Measurements from ENCODE around the gene KRTAP20-4.

GRCh38 chr21:30592140-30592539 lies 28.3 kb upstream of the KRTAP20-4 start, which contains the start of gene KRTAP6-3:
- no peak for TF ChIP-seq EZH2 (IDR thresholded peaks at IDR 0.05; ENCODE audit: borderline replicate concordance, low read depth, low read length, poor library complexity, severe bottlenecking)
- TF ChIP-seq CTCF (conservative IDR thresholded peaks at IDR 0.05; ENCODE audit: low read depth, low read length) = no peak
